Cardiac fibroblast (primary cell): ENCODE results near the gene NSRP1.

ENCODE experiments used
- DNase-seq, 2 donors: peaks; one replicate each; pipeline versions ENCODE4 v3.0.0 to v3.0.0-alpha.2; 2010; ENCODE audit warnings: low read depth in 2 of 2
- H3K4me3 ChIP-seq, 2 donors: replicated peaks in 1 of 2; 1 replicate in 1 of 2; 2 replicates in 1 of 2; pipeline ENCODE4 v1.5.1; 2011; ENCODE audit warnings: low read depth in 2 of 2, low read length in 2 of 2, mild to moderate bottlenecking in 2 of 2, moderate library complexity in 1 of 2
- TF ChIP-seq, protein P1 (sequence below): IDR thresholded peaks from one replicate; pipeline ENCODE4 v1.5.1; 2011; ENCODE audit warnings: low read depth, mild to moderate bottlenecking, low read length, inconsistent platforms

The NSRP1 gene

DNA sequence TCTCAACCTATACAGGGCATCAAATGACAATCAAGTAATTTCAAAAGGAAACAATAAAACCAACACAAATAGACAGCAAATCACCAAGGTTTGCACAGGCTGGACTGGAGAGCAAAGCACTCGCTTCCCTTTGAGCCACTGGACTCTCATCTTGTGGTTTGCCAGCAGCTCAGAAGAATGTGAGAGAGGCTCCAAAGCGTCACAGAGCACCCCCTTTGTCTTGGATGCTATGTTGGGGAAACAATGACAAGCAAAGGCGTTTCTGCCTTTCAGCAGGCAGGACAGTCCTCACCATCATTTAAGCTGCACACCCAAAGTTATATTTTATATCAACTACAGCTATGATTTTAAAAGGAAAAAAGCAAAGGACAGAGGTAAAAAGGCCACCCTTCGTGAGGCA, 105.6 kb downstream of the NSRP1 start:
- no peak overlapping the region for H3K4me3 ChIP-seq
- TF ChIP-seq, protein P1, sequence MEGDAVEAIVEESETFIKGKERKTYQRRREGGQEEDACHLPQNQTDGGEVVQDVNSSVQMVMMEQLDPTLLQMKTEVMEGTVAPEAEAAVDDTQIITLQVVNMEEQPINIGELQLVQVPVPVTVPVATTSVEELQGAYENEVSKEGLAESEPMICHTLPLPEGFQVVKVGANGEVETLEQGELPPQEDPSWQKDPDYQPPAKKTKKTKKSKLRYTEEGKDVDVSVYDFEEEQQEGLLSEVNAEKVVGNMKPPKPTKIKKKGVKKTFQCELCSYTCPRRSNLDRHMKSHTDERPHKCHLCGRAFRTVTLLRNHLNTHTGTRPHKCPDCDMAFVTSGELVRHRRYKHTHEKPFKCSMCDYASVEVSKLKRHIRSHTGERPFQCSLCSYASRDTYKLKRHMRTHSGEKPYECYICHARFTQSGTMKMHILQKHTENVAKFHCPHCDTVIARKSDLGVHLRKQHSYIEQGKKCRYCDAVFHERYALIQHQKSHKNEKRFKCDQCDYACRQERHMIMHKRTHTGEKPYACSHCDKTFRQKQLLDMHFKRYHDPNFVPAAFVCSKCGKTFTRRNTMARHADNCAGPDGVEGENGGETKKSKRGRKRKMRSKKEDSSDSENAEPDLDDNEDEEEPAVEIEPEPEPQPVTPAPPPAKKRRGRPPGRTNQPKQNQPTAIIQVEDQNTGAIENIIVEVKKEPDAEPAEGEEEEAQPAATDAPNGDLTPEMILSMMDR = no peak
- no peak for DNase-seq

DNA sequence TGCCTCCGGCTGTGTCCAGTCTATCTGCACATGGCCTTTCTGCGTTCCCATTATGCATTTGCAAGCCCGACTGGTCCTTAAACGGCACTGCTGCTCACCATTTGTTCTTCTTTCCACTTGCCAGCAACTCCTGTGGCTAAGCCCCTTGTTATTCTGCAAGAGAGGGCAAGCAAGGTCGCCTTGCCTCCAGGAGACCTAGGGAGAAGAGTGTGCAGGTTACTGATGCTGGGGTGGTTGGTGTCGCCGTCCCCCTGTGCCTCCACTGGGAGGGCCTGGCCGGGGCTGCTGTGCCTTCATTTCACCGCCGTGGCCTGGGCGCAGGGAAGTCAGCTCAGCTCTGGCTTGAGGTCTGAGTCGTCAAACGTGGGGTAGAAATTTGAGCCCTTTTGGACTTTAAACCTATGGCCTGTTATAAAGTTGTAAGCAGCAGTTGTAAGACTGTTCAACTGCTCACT, 106.1 kb downstream of the NSRP1 start:
- TF ChIP-seq, protein P1 = no peak

DNA sequence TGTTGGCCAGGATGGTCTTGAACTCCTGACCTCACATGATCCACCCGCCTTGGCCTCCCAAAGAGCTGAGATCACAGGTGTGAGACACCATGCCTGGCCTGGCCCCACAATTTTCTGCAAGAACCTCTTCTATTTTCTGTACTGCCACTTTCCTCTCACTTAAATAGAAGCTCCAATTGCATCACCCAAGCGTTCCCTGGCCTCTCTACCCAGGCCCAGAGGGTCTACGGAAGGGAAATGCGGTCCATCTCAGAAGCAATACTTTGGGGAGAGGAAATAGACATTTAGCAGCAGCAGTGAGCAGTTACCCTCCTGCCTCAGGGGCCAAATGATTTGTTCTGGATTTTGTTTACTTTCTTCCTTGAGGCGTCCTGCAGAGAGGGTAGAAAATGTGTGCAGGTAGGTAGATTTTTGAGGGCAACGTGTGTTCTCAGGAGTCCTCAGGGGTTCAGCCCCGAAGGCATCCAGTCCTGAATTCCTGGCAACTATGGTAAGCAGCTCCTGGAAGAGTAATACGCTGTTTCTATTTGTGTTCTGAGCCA, 107.9 kb downstream of the NSRP1 start:
- DNase-seq = no peak
- TF ChIP-seq, protein P1 = no peak
- H3K4me3 ChIP-seq = no peak overlapping the region

More for the DNA sequence above, 106.1 kb downstream of the NSRP1 start:
- no peak overlapping the region for H3K4me3 ChIP-seq
- DNase-seq = no peak

DNA sequence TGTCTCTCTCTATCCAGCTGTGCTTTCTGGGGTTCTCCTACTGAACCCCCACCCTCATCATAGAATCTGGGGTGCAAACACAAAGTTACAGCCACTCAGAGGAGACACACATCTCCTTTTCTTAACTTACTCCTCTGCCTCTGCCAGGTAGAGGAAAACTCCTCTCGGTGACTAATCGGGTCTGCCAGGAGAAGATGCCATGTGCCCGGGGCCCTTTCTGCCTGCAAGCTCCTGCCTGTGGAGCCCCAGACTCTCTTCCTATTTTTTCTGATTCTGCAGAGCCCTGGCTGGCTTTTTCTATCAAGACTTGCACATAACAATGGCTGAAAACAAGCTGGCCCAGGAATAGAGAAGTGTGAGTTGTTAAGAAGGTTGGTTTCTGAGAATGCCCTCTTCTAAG, 108.5 kb downstream of the NSRP1 start:
- no peak for DNase-seq
- no peak overlapping the region for H3K4me3 ChIP-seq
- TF ChIP-seq, protein P1 = no peak

DNA sequence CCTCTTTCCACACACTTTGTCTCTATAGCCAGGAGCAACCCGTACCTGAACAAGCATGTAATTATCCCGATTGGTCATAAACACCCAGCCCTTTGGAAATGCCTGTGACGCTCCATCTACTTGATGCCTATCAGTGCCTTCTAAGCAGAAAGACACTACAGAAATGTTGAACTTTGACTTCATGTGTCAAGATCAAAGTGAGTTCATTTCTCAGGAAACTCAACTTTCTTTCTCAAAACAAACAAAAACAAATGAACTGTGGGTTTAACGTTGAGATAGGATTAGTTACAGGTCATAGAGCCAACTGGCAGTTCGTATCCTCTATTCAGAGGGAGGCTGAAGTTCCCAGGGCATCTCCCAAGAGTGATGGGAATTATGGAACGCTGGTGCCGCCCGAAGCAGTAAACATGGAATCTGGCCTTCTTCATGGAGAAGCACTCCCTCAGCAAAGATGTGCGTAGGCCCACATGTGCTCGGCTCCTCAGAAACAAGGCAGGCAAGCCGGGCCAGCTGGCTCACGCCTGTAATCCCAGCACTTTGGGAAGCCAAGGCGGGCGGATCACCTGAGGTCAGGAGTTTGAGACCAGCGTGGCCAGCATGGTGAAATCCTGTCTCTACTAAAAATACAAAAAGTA, 109.4 kb downstream of the NSRP1 start:
- TF ChIP-seq, protein P1 = no peak
- DNase-seq = no peak
- H3K4me3 ChIP-seq = no peak overlapping the region

DNA sequence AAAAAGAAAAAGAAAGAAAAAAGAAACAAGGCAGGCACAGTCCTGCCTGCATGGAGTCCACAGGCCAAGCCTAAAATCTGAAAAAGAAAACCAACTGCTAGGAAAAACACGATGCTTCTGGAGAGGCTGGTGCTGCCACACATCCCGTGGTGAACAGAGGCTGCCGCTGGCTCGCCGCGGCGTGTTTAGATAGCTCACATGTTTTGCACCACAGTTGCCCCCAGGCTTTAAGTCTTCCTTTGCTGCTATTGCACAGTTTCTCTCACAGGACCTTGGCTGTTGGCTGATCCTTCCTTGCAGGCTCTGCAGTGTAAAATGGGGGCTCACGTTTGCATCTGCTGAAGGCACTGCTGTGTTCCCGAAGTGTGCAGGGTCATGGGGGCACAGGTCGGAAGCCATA, 110.3 kb downstream of the NSRP1 start:
- TF ChIP-seq, protein P1 = no peak
- no peak overlapping the region for H3K4me3 ChIP-seq
- no peak for DNase-seq
